ENCODE measurements around the gene UAP1. TPM values are rescaled to one million over a fixed set of nuclear protein-coding genes. Genes with fewer than 3 reads are reported as not detected.

The UAP1 gene
- polyA plus RNA-seq, result 42.4 and 42.9 TPM in 2 replicates

DNA sequence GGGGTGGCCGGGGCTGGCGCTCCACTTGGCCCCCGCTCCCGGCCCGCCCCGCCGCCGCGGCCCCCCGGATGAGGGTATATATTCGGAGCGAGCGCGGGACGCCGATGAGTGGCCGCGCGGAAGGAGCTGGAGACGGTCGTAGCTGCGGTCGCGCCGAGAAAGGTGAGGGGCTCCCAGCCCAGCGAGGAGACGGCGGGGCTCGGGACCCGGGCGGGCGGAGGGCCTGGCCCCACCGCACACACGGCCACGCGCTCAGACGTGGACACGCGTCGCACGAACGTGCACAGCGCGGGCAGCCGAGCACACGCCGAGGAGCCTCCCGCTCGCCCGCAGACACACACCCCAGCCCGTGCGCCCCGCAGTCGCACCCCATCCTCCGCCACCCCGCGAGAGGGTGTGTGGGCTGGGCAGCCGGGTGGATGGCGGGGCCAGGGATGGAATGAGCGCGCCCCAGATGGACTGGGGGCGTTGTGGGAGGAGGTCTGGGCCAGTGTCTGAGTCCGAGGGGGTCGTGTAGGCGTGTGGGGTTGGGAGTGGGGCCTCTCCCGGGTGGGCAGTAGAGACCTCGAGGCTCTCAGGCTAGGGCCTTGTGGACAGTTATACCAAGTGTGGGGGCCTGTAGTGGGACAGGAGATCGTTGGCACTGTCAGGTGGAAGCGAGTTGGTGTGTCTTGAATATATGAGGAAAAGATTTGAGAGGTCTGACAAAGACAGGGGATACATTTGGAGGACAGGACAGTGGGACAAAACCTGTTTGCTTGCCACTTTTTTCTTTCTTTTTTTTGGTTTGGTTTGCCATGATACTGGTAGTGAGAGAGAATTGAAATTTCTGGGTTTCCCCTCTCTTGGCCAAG, at the start of gene UAP1:
Gene UAP1, plus strand, starts transcription at position 107 of the 854 bp plus-strand sequence. CDS start 4,347 bp downstream, outside the sequence.

DNA sequence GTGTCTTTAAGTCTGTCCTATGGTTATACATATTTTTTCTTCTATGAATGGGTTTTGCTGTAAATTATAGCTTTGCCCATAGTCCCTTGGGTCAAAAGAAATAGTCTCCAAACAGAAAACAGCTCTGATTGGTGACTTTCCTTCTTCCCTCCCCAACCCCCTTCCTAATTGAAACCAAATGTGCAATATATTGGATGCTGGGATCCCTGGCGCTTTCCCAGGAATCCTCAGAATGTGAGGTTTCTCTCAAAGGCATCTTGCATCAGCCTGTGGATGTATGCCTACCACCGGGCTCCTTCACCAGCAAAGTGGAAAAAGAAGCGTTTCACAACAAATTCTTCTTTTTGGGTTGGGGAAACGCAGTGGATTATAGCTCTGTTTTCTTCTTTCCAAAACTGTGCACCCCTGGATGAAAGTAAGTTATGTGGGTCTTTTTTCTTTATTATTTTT, 70.7 kb downstream of the UAP1 start, which contains the start of gene DDR2:
Gene DDR2, plus strand, starts transcription at position 248 of the 450 bp plus-strand sequence. CDS start 86,600 bp downstream, outside the sequence.

Other genes starting within 250 kb of the UAP1 start
- not detected in 2 replicates for gene SPATA46, start 184.9 kb upstream of the UAP1 start, polyA plus RNA-seq
- gene C1orf226, start 180.0 kb upstream of the UAP1 start, polyA plus RNA-seq, result 0.78 and 1.1 TPM in 2 replicates
- 2.2 TPM in 1 of 2 replicates, not detected in the other for gene SH2D1B, start 149.6 kb upstream of the UAP1 start, polyA plus RNA-seq
- 49.6 and 56.4 TPM in 2 replicates for gene UHMK1, start 63.9 kb upstream of the UAP1 start, polyA plus RNA-seq
- 1.1 TPM in 2 replicates for gene DDR2, start 70.7 kb downstream of the UAP1 start, polyA plus RNA-seq
- 9.0 and 18.0 TPM in 2 replicates for gene HSD17B7, start 229.0 kb downstream of the UAP1 start, polyA plus RNA-seq

All from Purkinje cell (primary cell).